SK-N-MC (cell line): ENCODE measurements around the gene NACC2.

Experiments used
- EZH2 ChIP-seq: fragments of 200-600 bp; sonication (generic); IDR thresholded peaks from one replicate; pipeline ENCODE4 v1.6.1; 2017; ENCODE audit warnings: antibody characterized with exemption
- POLR2AphosphoS5 ChIP-seq: IDR thresholded peaks from 2 replicates; pipeline ENCODE4 v1.6.1; 2012; ENCODE audit warnings: mild to moderate bottlenecking, low read depth, low read length, borderline replicate concordance

DNA sequence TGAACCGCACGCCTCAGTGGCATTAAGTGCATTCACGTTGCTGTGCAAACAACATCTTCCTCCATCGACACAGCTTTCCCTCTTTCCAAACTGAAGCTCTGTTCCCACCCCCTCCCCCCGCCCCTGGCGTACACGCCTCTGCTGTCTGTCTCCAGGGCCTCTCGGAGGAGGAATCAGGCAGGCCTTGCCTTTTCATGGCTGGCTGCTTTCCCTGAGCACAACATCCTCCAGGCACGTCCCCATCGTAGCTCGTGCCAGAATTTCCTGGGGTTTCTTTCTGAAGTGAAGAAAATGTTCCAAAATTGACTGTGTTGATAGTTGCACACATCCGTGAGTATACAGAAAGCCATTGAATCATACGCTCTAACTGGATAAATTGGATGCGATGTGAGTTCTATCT, 45.9 kb upstream of the NACC2 start:
- TF ChIP-seq EZH2 (no peak), POLR2AphosphoS5 (no peak)
